WTC11 (cell line): Measurements from ENCODE around the gene GPN2.

Experiments
- FOXJ3 ChIP-seq: sonication (generic); formaldehyde crosslinking; IDR thresholded peaks from 2 replicates; pipeline ENCODE4 v1.9.0; 2021; ENCODE audit warnings: missing genetic modification reagents, mild to moderate bottlenecking, borderline replicate concordance
- MLX ChIP-seq: sonication (generic); formaldehyde crosslinking; IDR thresholded peaks from 2 replicates; pipeline ENCODE4 v1.8.1; 2023; ENCODE audit warnings: mild to moderate bottlenecking, missing genetic modification reagents, moderate library complexity
- PREB ChIP-seq: sonication (generic); formaldehyde crosslinking; IDR thresholded peaks from 2 replicates; pipeline ENCODE4 v1.8.1; 2022; ENCODE audit warnings: mild to moderate bottlenecking, missing genetic modification reagents, moderate library complexity, borderline replicate concordance
- ZNF121 ChIP-seq: sonication (generic); formaldehyde crosslinking; IDR thresholded peaks from 2 replicates; pipeline ENCODE4 v1.8.0; 2023; ENCODE audit warnings: missing genetic modification reagents
- TF ChIP-seq, protein P1 (sequence below): fragments of 200-600 bp; IDR thresholded peaks from 2 replicates; pipeline ENCODE4 v1.8.0; 2022; ENCODE audit warnings: antibody characterized with exemption
- TF ChIP-seq, protein P2 (sequence below): sonication (generic); formaldehyde crosslinking; IDR thresholded peaks from 2 replicates; pipeline ENCODE4 v1.8.0; 2023; ENCODE audit warnings: mild to moderate bottlenecking, missing genetic modification reagents
- TF ChIP-seq, protein P3 (sequence below): sonication (generic); formaldehyde crosslinking; IDR thresholded peaks from 2 replicates; pipeline ENCODE4 v1.8.1; 2023; ENCODE audit warnings: mild to moderate bottlenecking, missing genetic modification reagents
- TF ChIP-seq, protein P4 (sequence below): sonication (generic); formaldehyde crosslinking; IDR thresholded peaks from 2 replicates; pipeline ENCODE4 v1.8.1; 2023; ENCODE audit warnings: mild to moderate bottlenecking, missing genetic modification reagents

- TF ChIP-seq FOXJ3 (CRISPR knock-in tag) (no peak), ZNF121 (no peak), PREB (CRISPR knock-in tag) (no peak), MLX (CRISPR knock-in tag) (no peak)
- TF ChIP-seq, protein P1, sequence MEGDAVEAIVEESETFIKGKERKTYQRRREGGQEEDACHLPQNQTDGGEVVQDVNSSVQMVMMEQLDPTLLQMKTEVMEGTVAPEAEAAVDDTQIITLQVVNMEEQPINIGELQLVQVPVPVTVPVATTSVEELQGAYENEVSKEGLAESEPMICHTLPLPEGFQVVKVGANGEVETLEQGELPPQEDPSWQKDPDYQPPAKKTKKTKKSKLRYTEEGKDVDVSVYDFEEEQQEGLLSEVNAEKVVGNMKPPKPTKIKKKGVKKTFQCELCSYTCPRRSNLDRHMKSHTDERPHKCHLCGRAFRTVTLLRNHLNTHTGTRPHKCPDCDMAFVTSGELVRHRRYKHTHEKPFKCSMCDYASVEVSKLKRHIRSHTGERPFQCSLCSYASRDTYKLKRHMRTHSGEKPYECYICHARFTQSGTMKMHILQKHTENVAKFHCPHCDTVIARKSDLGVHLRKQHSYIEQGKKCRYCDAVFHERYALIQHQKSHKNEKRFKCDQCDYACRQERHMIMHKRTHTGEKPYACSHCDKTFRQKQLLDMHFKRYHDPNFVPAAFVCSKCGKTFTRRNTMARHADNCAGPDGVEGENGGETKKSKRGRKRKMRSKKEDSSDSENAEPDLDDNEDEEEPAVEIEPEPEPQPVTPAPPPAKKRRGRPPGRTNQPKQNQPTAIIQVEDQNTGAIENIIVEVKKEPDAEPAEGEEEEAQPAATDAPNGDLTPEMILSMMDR: no peak
- TF ChIP-seq, protein P2, sequence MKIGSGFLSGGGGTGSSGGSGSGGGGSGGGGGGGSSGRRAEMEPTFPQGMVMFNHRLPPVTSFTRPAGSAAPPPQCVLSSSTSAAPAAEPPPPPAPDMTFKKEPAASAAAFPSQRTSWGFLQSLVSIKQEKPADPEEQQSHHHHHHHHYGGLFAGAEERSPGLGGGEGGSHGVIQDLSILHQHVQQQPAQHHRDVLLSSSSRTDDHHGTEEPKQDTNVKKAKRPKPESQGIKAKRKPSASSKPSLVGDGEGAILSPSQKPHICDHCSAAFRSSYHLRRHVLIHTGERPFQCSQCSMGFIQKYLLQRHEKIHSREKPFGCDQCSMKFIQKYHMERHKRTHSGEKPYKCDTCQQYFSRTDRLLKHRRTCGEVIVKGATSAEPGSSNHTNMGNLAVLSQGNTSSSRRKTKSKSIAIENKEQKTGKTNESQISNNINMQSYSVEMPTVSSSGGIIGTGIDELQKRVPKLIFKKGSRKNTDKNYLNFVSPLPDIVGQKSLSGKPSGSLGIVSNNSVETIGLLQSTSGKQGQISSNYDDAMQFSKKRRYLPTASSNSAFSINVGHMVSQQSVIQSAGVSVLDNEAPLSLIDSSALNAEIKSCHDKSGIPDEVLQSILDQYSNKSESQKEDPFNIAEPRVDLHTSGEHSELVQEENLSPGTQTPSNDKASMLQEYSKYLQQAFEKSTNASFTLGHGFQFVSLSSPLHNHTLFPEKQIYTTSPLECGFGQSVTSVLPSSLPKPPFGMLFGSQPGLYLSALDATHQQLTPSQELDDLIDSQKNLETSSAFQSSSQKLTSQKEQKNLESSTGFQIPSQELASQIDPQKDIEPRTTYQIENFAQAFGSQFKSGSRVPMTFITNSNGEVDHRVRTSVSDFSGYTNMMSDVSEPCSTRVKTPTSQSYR (CRISPR knock-in tag): no peak
- TF ChIP-seq, protein P3, sequence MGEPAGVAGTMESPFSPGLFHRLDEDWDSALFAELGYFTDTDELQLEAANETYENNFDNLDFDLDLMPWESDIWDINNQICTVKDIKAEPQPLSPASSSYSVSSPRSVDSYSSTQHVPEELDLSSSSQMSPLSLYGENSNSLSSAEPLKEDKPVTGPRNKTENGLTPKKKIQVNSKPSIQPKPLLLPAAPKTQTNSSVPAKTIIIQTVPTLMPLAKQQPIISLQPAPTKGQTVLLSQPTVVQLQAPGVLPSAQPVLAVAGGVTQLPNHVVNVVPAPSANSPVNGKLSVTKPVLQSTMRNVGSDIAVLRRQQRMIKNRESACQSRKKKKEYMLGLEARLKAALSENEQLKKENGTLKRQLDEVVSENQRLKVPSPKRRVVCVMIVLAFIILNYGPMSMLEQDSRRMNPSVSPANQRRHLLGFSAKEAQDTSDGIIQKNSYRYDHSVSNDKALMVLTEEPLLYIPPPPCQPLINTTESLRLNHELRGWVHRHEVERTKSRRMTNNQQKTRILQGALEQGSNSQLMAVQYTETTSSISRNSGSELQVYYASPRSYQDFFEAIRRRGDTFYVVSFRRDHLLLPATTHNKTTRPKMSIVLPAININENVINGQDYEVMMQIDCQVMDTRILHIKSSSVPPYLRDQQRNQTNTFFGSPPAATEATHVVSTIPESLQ (CRISPR knock-in tag): no peak
- TF ChIP-seq, protein P4, sequence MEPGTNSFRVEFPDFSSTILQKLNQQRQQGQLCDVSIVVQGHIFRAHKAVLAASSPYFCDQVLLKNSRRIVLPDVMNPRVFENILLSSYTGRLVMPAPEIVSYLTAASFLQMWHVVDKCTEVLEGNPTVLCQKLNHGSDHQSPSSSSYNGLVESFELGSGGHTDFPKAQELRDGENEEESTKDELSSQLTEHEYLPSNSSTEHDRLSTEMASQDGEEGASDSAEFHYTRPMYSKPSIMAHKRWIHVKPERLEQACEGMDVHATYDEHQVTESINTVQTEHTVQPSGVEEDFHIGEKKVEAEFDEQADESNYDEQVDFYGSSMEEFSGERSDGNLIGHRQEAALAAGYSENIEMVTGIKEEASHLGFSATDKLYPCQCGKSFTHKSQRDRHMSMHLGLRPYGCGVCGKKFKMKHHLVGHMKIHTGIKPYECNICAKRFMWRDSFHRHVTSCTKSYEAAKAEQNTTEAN: no peak
These were observed 31.1 kb upstream of the GPN2 start for GRCh38 chr1:26921126-26921539.
